Loucy (cell line): ENCODE measurements around the gene KLK3.

Experiments used
- EZH2phosphoT487 ChIP-seq: fragments of 200-600 bp; IDR thresholded peaks from 2 replicates; pipeline ENCODE4 v1.6.1; 2018; ENCODE audit warnings: antibody characterized with exemption, mild to moderate bottlenecking, moderate library complexity, borderline replicate concordance
- TF ChIP-seq, protein P1 (sequence below): fragments of 200-600 bp; sonication (generic); conservative IDR thresholded peaks from 2 replicates; pipeline ENCODE4 v1.5.1; 2014; ENCODE audit warnings: mild to moderate bottlenecking, antibody characterized with exemption, low read length

DNA sequence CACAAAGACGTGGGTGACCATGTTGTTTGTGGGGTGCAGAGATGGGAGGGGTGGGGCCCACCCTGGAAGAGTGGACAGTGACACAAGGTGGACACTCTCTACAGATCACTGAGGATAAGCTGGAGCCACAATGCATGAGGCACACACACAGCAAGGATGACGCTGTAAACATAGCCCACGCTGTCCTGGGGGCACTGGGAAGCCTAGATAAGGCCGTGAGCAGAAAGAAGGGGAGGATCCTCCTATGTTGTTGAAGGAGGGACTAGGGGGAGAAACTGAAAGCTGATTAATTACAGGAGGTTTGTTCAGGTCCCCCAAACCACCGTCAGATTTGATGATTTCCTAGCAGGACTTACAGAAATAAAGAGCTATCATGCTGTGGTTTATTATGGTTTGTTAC is 24.1 kb downstream of the KLK3 start:
- TF ChIP-seq, protein P1, sequence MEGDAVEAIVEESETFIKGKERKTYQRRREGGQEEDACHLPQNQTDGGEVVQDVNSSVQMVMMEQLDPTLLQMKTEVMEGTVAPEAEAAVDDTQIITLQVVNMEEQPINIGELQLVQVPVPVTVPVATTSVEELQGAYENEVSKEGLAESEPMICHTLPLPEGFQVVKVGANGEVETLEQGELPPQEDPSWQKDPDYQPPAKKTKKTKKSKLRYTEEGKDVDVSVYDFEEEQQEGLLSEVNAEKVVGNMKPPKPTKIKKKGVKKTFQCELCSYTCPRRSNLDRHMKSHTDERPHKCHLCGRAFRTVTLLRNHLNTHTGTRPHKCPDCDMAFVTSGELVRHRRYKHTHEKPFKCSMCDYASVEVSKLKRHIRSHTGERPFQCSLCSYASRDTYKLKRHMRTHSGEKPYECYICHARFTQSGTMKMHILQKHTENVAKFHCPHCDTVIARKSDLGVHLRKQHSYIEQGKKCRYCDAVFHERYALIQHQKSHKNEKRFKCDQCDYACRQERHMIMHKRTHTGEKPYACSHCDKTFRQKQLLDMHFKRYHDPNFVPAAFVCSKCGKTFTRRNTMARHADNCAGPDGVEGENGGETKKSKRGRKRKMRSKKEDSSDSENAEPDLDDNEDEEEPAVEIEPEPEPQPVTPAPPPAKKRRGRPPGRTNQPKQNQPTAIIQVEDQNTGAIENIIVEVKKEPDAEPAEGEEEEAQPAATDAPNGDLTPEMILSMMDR = no peak
- no peak for TF ChIP-seq EZH2phosphoT487
